Panc1 (cell line): ENCODE measurements around the gene SARS1. TPM values are rescaled to one million over a fixed set of nuclear protein-coding genes. Genes with fewer than 3 reads are reported as not detected.

Experiments used
- ATAC-seq: fragments of 200-7000 bp; cut with Tn5 transposase; 2 replicates; pipeline ENCODE4 v1.9.1; 2020; ENCODE audit warnings: mild to moderate bottlenecking, moderate library complexity
- BruUV-seq: library from RNA; stranded (reverse); fragments of 400-500 nt; replicated peaks from 2 replicates; lab custom pipeline; 2021; lab: Mats Ljungman, UMichigan
- CTCF ChIA-PET: fragments of 300-600 bp; sonication (Branson Sonifier 250); formaldehyde crosslinking; loops from one replicate; lab custom pipeline; 2022; ENCODE audit warnings: antibody characterized with exemption; lab: Charles Lee
- POLR2A ChIA-PET: fragments of 300-600 bp; sonication (Branson Sonifier 250); formaldehyde crosslinking; loops from one replicate; lab custom pipeline; 2022; ENCODE audit warnings: antibody characterized with exemption; lab: Charles Lee
- DNase-seq: peaks from one replicate; pipeline ENCODE4 v3.0.0-alpha.2; 2010; ENCODE audit warnings: low read depth, low spot score
- H3K27ac ChIP-seq: 2 replicates; pipeline ENCODE4 v1.5.1; 2011; ENCODE audit warnings: mild to moderate bottlenecking, low read length, inconsistent platforms
- H3K27me3 ChIP-seq: fragments of 200-500 bp; sonication (Bioruptor generic); 2 replicates; pipeline ENCODE4 v1.6.0; 2014; ENCODE audit warnings: low read length, inconsistent platforms; ENCODE audit not compliant: control insufficient read depth, insufficient read depth
- H3K36me3 ChIP-seq: fragments of 200-500 bp; sonication (Bioruptor generic); 2 replicates; pipeline ENCODE4 v1.5.1; 2014; ENCODE audit warnings: inconsistent platforms, mild to moderate bottlenecking, low read length, moderate library complexity; ENCODE audit not compliant: control insufficient read depth, insufficient read depth
- H3K4me1 ChIP-seq: 2 replicates; pipeline ENCODE4 v1.5.1; 2011; ENCODE audit warnings: inconsistent platforms, mild to moderate bottlenecking, low read length, moderate library complexity; ENCODE audit not compliant: control insufficient read depth, insufficient read depth
- H3K4me3 ChIP-seq, 2 experiments: 2 replicates each; pipeline ENCODE4 v1.5.1; 2011 to 2012; ENCODE audit warnings: low read depth in 2 of 2, low read length in 2 of 2, mild to moderate bottlenecking in 2 of 2, inconsistent platforms in 1 of 2, moderate library complexity in 1 of 2
- H3K9me3 ChIP-seq: fragments of 200-500 bp; sonication (Bioruptor generic); 2 replicates; pipeline ENCODE4 v1.5.1; 2014; ENCODE audit warnings: low read depth, mild to moderate bottlenecking, inconsistent platforms, low read length, moderate library complexity; ENCODE audit not compliant: control insufficient read depth, insufficient read depth
- CTCF ChIP-seq: fragments of 450-650 bp; IDR thresholded peaks from 2 replicates; pipeline ENCODE4 v1.5.1; 2017; ENCODE audit warnings: mild to moderate bottlenecking
- POLR2AphosphoS5 ChIP-seq: IDR thresholded peaks from 2 replicates; pipeline ENCODE4 v1.6.1; 2012; ENCODE audit warnings: mild to moderate bottlenecking, low read depth, low read length, moderate library complexity
- REST ChIP-seq, 2 experiments: IDR thresholded peaks; 2 replicates each; pipeline ENCODE4 v1.6.1; 2011 to 2012; ENCODE audit warnings: low read depth in 2 of 2, control low read depth in 1 of 2, low read length in 1 of 2, mild to moderate bottlenecking in 1 of 2, moderate library complexity in 1 of 2; ENCODE audit not compliant: insufficient read depth in 1 of 2
- SIN3A ChIP-seq: IDR thresholded peaks from 2 replicates; pipeline ENCODE4 v1.6.1; 2012; ENCODE audit warnings: low read depth, mild to moderate bottlenecking, low read length, moderate library complexity, borderline replicate concordance; ENCODE audit not compliant: insufficient read depth
- TCF7L2 ChIP-seq: IDR thresholded peaks from 2 replicates; pipeline ENCODE4 v1.6.1; 2011; ENCODE audit warnings: mild to moderate bottlenecking, low read depth, low read length, inconsistent platforms
- in situ Hi-C: cut with HindIII; loops from 2 replicates; pipeline ENCODE4 v1.10.0; 2016; ENCODE audit warnings: low sequenced_read_pairs, low pct_unique_long_range_greater_than_20kb
- intact Hi-C: fragments of 100-400 bp; cut with micrococcal nuclease; formaldehyde crosslinking; loops from one replicate; pipeline ENCODE4 v1.10.0; 2022; ENCODE audit not compliant: unreplicated experiment
- total RNA-seq: library from RNA; stranded (reverse); gene quantifications from one replicate; pipeline ENCODE4 v1.2.1, GENCODE V29; 2021; ENCODE audit not compliant: unreplicated experiment

Gene SARS1
- total RNA-seq, 1 experiment from 2014 or later: 115 TPM

- Histone ChIP-seq H3K27me3 (no peaks in the 10 kb centered on the region), H3K4me1 (peaks cover 16% of the 10 kb centered on the region), H3K36me3 (peaks cover 3% of the 10 kb centered on the region), H3K4me3 (no peak overlapping the region), H3K9me3 (no peaks in the 10 kb centered on the region), H3K27ac (no peak overlapping the region)
- ChIA-PET CTCF (no interaction called here), POLR2A (no interaction called here)
- intact Hi-C loops: no loop called here
- ATAC-seq (no peak), DNase-seq (no peak)
- BruUV-seq: no TSS peak
- TF ChIP-seq TCF7L2: no peak
- TF ChIP-seq POLR2AphosphoS5: no peak
- TF ChIP-seq REST (IDR thresholded peaks at IDR 0.05; ENCODE audit: insufficient read depth in 1 of 2, low read depth in 2 of 2, low read length in 1 of 2): no peak
- no peak for TF ChIP-seq SIN3A
- no peak for TF ChIP-seq CTCF
- in situ Hi-C loops: no loop called here
These were observed 67.1 kb downstream of the SARS1 start for GRCh38 chr1:109280862-109281261.

GRCh38 chr1:109281680-109282496, 68.2 kb downstream of the SARS1 start:
- ChIA-PET CTCF (interaction anchor here (1.6 kb wide), 1 partner anchor 43 kb away, joined by 5 read pairs; no protein-coding TSS in a partner anchor), POLR2A (no interaction called here)
- Histone ChIP-seq H3K27ac (peak overlapping the region; percentile 98), H3K36me3 (peaks cover 3% of the 10 kb centered on the region), H3K9me3 (no peaks in the 10 kb centered on the region), H3K4me3 (peak overlapping the region; percentile 73 to 77), H3K27me3 (no peaks in the 10 kb centered on the region), H3K4me1 (peaks cover 14% of the 10 kb centered on the region)
- in situ Hi-C loops: no loop called here
- TSS peak; percentile 82 for BruUV-seq
- no peak for DNase-seq
- TF ChIP-seq CTCF (no peak), SIN3A (no peak), POLR2AphosphoS5 (no peak), TCF7L2 (no peak), REST (IDR thresholded peaks at IDR 0.05; ENCODE audit: insufficient read depth in 1 of 2, low read depth in 2 of 2, low read length in 1 of 2) (no peak)
- no peak for ATAC-seq
- intact Hi-C loops: no loop called here
